ENCODE results near the gene C16orf86. TPM values are rescaled to one million over a fixed set of nuclear protein-coding genes. Genes with fewer than 3 reads are reported as not detected.
A peak's percentile ranks its signal among the peaks of the same experiment; 100 is the strongest.

The C16orf86 gene
- total and polyA plus RNA-seq, 5 donors from 2014 or later, result 3.2 to 6.8 (median 5.9) TPM

DNA sequence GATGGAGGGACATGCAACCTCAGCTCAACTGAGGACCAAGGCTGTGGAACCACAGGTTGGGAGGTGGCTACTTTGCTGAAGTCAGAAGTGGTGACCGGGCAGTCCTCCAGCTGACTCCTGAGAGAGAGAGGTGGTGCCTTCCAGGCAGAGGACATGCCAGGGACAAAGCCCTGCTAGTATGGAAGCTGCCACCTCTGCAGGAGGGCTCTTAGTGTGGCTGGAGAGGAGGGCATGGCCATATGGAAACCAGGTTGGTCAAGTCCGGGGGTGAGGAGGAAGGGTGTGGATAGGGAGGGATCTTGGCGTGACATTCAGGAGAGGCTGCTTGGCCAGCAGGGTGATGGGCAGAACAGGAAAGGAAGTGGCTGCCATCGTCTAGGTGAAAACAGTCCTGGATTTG is 5.7 kb downstream of the C16orf86 start:
- no peaks in the 10 kb centered on the region for H3K36me3 Mint-ChIP-seq
- Histone ChIP-seq H3K27me3 (ENCODE audit: control insufficient read depth, insufficient read depth, low read length) (no peaks in the 10 kb centered on the region), H3K4me1 (ENCODE audit: control insufficient read depth, insufficient read depth, low read length, poor library complexity, severe bottlenecking) (peaks cover 10% of the 10 kb centered on the region), H3K27ac (ENCODE audit: insufficient read depth, low read length, poor library complexity, severe bottlenecking) (no peak overlapping the region), H3K4me3 (ENCODE audit: low read depth, low read length) (no peak overlapping the region), H3K9me3 (ENCODE audit: control insufficient read depth in 2 of 2, low read length in 2 of 2) (no peaks in the 10 kb centered on the region), H3K36me3 (ENCODE audit: control insufficient read depth, insufficient read depth, low read length) (no peaks in the 10 kb centered on the region)
- peaks cover 0 to 21% (median 8%) of the 10 kb centered on the region in 4 donors for H3K4me1 Mint-ChIP-seq
- no peak for DNase-seq
- no peaks in the 10 kb centered on the region for H3K27me3 Mint-ChIP-seq
- peak overlapping the region in 1 of 4 donors; percentile 87 for H3K4me3 Mint-ChIP-seq
- no peak overlapping the region for H3K27ac Mint-ChIP-seq
- no peak for ATAC-seq (ENCODE audit: low read depth in 2 of 2)
- H3K9me3 Mint-ChIP-seq, result no peaks in the 10 kb centered on the region

DNA sequence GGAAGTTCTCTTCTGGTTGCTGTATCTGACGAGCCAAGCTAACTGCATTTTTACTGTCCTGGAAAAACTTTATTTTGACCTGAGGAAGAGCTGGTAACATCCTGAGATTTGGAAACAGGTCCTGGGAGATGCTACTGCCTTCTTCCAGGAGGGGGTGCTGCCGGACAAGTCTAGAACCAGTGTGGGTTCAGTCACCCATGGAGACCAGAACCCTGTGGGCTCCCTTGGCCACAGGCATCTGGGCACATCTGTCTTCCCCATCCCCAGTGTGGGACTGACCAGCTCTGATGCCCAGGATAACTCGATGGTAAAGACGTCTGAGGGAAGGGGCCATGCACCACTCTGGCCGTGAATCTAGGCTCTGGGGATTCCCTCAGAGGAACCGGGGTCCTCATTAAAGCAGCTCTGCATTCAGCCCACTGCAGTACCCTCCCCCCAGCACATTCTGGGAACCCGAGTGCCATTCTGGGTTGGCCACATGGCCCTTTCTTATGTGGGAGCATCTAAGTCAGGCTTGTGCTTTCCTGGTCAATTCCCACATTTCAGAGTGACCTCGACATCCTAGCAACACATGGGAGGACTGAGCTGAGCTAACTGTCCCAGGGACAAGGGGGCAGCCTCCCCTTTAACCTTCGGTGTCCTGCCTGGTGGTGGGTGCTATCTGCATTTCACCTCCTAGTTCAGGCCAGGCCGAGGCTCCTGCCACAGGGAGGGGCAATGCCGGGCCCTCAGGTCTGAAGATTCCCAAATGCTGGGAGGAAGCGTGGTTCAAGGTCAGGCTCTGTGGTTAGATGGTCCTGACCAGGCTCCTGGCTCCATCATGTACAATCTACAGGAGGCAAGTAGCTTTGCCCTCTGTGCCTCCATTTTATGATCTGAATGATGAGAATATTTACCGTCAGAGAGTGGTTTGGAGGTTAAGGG is 6.4 kb downstream of the C16orf86 start:
- Histone ChIP-seq H3K9me3 (ENCODE audit: control insufficient read depth in 2 of 2, low read length in 2 of 2) (no peaks in the 10 kb centered on the region), H3K27ac (ENCODE audit: insufficient read depth, low read length, poor library complexity, severe bottlenecking) (no peak overlapping the region), H3K4me1 (ENCODE audit: control insufficient read depth, insufficient read depth, low read length, poor library complexity, severe bottlenecking) (peaks cover 3% of the 10 kb centered on the region), H3K27me3 (ENCODE audit: control insufficient read depth, insufficient read depth, low read length) (no peaks in the 10 kb centered on the region), H3K36me3 (ENCODE audit: control insufficient read depth, insufficient read depth, low read length) (no peaks in the 10 kb centered on the region), H3K4me3 (ENCODE audit: low read depth, low read length) (no peak overlapping the region)
- ATAC-seq (ENCODE audit: low read depth in 2 of 2), result no peak
- peak; percentile 28 to 66 (median 36) for DNase-seq
- Mint-ChIP-seq H3K4me1 (peaks cover 0 to 14% (median 5%) of the 10 kb centered on the region in 4 donors), H3K9me3 (no peaks in the 10 kb centered on the region), H3K27ac (no peak overlapping the region), H3K36me3 (no peaks in the 10 kb centered on the region), H3K27me3 (no peaks in the 10 kb centered on the region), H3K4me3 (peak overlapping the region in 1 of 4 donors; percentile 87)

GRCh38 chr16:67673712-67674580 is 7.3 kb downstream of the C16orf86 start:
- H3K36me3 Mint-ChIP-seq, result no peaks in the 10 kb centered on the region
- H3K9me3 Mint-ChIP-seq, result no peaks in the 10 kb centered on the region
- Histone ChIP-seq H3K9me3 (ENCODE audit: control insufficient read depth in 2 of 2, low read length in 2 of 2) (no peaks in the 10 kb centered on the region), H3K4me3 (ENCODE audit: low read depth, low read length) (no peak overlapping the region), H3K27me3 (ENCODE audit: control insufficient read depth, insufficient read depth, low read length) (no peaks in the 10 kb centered on the region), H3K4me1 (ENCODE audit: control insufficient read depth, insufficient read depth, low read length, poor library complexity, severe bottlenecking) (no peaks in the 10 kb centered on the region), H3K27ac (ENCODE audit: insufficient read depth, low read length, poor library complexity, severe bottlenecking) (no peak overlapping the region), H3K36me3 (ENCODE audit: control insufficient read depth, insufficient read depth, low read length) (no peaks in the 10 kb centered on the region)
- peaks cover 0 to 8% (median 4%) of the 10 kb centered on the region in 4 donors for H3K4me1 Mint-ChIP-seq
- peak overlapping the region in 2 of 3 donors; percentile 43 to 59 for H3K27ac Mint-ChIP-seq
- no peak for DNase-seq
- ATAC-seq (ENCODE audit: low read depth in 2 of 2), result peak in 1 of 2 donors; percentile 30
- H3K27me3 Mint-ChIP-seq, result no peaks in the 10 kb centered on the region
- H3K4me3 Mint-ChIP-seq, result peak overlapping the region in 1 of 4 donors; percentile 43

- Mint-ChIP-seq H3K27me3 (no peaks in the 10 kb centered on the region), H3K4me1 (peaks cover 0 to 6% (median 3%) of the 10 kb centered on the region in 4 donors), H3K27ac (peak overlapping the region in 1 of 3 donors; percentile 43), H3K4me3 (no peak overlapping the region), H3K9me3 (no peaks in the 10 kb centered on the region), H3K36me3 (no peaks in the 10 kb centered on the region)
- no peak for ATAC-seq (ENCODE audit: low read depth in 2 of 2)
- no peak overlapping the region for H3K27ac ChIP-seq (ENCODE audit: insufficient read depth, low read length, poor library complexity, severe bottlenecking)
- no peaks in the 10 kb centered on the region for H3K36me3 ChIP-seq (ENCODE audit: control insufficient read depth, insufficient read depth, low read length)
- DNase-seq, result no peak
- no peaks in the 10 kb centered on the region for H3K9me3 ChIP-seq (ENCODE audit: control insufficient read depth in 2 of 2, low read length in 2 of 2)
- no peaks in the 10 kb centered on the region for H3K27me3 ChIP-seq (ENCODE audit: control insufficient read depth, insufficient read depth, low read length)
- H3K4me1 ChIP-seq (ENCODE audit: control insufficient read depth, insufficient read depth, low read length, poor library complexity, severe bottlenecking), result no peaks in the 10 kb centered on the region
- H3K4me3 ChIP-seq (ENCODE audit: low read depth, low read length), result no peak overlapping the region
These were observed 8.4 kb downstream of the C16orf86 start for GRCh38 chr16:67674851-67675578.

DNA sequence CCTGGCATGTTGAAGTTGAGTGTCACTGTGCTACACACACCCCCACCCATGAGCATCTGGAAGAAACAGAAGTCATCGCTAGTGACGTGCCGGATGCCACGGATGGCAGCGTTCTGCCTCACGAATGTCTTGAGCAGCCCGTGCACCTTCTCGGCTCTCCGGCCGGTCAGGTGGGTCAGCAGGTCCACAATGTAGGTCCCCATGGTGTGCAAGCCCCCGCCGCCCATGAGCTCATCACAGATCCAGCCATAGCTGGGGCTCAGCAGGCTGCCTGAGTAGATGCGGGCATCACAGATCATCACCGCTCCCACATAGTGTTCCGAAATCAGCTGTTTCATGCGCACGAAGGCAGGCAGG is 8.9 kb downstream of the C16orf86 start:
- Mint-ChIP-seq H3K4me3 (no peak overlapping the region), H3K4me1 (peaks cover 0 to 6% (median 3%) of the 10 kb centered on the region in 4 donors), H3K27me3 (no peaks in the 10 kb centered on the region), H3K36me3 (no peaks in the 10 kb centered on the region), H3K9me3 (no peaks in the 10 kb centered on the region), H3K27ac (peak overlapping the region in 1 of 3 donors; percentile 76)
- no peaks in the 10 kb centered on the region for H3K4me1 ChIP-seq (ENCODE audit: control insufficient read depth, insufficient read depth, low read length, poor library complexity, severe bottlenecking)
- no peaks in the 10 kb centered on the region for H3K36me3 ChIP-seq (ENCODE audit: control insufficient read depth, insufficient read depth, low read length)
- no peak overlapping the region for H3K27ac ChIP-seq (ENCODE audit: insufficient read depth, low read length, poor library complexity, severe bottlenecking)
- no peaks in the 10 kb centered on the region for H3K9me3 ChIP-seq (ENCODE audit: control insufficient read depth in 2 of 2, low read length in 2 of 2)
- H3K27me3 ChIP-seq (ENCODE audit: control insufficient read depth, insufficient read depth, low read length), result no peaks in the 10 kb centered on the region
- ATAC-seq (ENCODE audit: low read depth in 2 of 2) (no peak), DNase-seq (no peak)
- H3K4me3 ChIP-seq (ENCODE audit: low read depth, low read length), result no peak overlapping the region

GRCh38 chr16:67675999-67676398 is 9.4 kb downstream of the C16orf86 start:
- no peaks in the 10 kb centered on the region for H3K36me3 Mint-ChIP-seq
- no peaks in the 10 kb centered on the region for H3K27me3 Mint-ChIP-seq
- ATAC-seq (ENCODE audit: low read depth in 2 of 2), result no peak

GRCh38 chr16:67676516-67676915 is 9.9 kb downstream of the C16orf86 start:
- Histone ChIP-seq H3K4me3 (ENCODE audit: low read depth, low read length) (no peak overlapping the region), H3K27me3 (ENCODE audit: control insufficient read depth, insufficient read depth, low read length) (no peaks in the 10 kb centered on the region), H3K27ac (ENCODE audit: insufficient read depth, low read length, poor library complexity, severe bottlenecking) (no peak overlapping the region), H3K4me1 (ENCODE audit: control insufficient read depth, insufficient read depth, low read length, poor library complexity, severe bottlenecking) (no peaks in the 10 kb centered on the region), H3K9me3 (ENCODE audit: control insufficient read depth in 2 of 2, low read length in 2 of 2) (no peaks in the 10 kb centered on the region), H3K36me3 (ENCODE audit: control insufficient read depth, insufficient read depth, low read length) (no peaks in the 10 kb centered on the region)
- Mint-ChIP-seq H3K4me3 (no peak overlapping the region), H3K4me1 (peaks cover 0 to 6% (median 3%) of the 10 kb centered on the region in 4 donors), H3K9me3 (no peaks in the 10 kb centered on the region), H3K36me3 (no peaks in the 10 kb centered on the region), H3K27me3 (no peaks in the 10 kb centered on the region), H3K27ac (peak overlapping the region in 2 of 3 donors; percentile 32 to 76)
- ATAC-seq (ENCODE audit: low read depth in 2 of 2) (no peak), DNase-seq (no peak)

More at GRCh38 chr16:67675999-67676398, 9.4 kb downstream of the C16orf86 start:
- H3K27me3 ChIP-seq (ENCODE audit: control insufficient read depth, insufficient read depth, low read length), result no peaks in the 10 kb centered on the region
- no peak for DNase-seq
- H3K9me3 Mint-ChIP-seq, result no peaks in the 10 kb centered on the region
- H3K9me3 ChIP-seq (ENCODE audit: control insufficient read depth in 2 of 2, low read length in 2 of 2), result no peaks in the 10 kb centered on the region
- H3K27ac ChIP-seq (ENCODE audit: insufficient read depth, low read length, poor library complexity, severe bottlenecking), result no peak overlapping the region
- H3K4me3 Mint-ChIP-seq, result no peak overlapping the region
- H3K4me1 Mint-ChIP-seq, result peaks cover 0 to 6% (median 3%) of the 10 kb centered on the region in 4 donors
- H3K36me3 ChIP-seq (ENCODE audit: control insufficient read depth, insufficient read depth, low read length), result no peaks in the 10 kb centered on the region
- H3K4me3 ChIP-seq (ENCODE audit: low read depth, low read length), result no peak overlapping the region
- peak overlapping the region in 1 of 3 donors; percentile 76 for H3K27ac Mint-ChIP-seq
- H3K4me1 ChIP-seq (ENCODE audit: control insufficient read depth, insufficient read depth, low read length, poor library complexity, severe bottlenecking), result no peaks in the 10 kb centered on the region

Data from CD4-positive, CD25-positive, alpha-beta regulatory T cell (primary cell).